ENCODE results near the gene CLP1.
A peak's percentile ranks its signal among the peaks of the same experiment; 100 is the strongest.

The CLP1 gene

DNA sequence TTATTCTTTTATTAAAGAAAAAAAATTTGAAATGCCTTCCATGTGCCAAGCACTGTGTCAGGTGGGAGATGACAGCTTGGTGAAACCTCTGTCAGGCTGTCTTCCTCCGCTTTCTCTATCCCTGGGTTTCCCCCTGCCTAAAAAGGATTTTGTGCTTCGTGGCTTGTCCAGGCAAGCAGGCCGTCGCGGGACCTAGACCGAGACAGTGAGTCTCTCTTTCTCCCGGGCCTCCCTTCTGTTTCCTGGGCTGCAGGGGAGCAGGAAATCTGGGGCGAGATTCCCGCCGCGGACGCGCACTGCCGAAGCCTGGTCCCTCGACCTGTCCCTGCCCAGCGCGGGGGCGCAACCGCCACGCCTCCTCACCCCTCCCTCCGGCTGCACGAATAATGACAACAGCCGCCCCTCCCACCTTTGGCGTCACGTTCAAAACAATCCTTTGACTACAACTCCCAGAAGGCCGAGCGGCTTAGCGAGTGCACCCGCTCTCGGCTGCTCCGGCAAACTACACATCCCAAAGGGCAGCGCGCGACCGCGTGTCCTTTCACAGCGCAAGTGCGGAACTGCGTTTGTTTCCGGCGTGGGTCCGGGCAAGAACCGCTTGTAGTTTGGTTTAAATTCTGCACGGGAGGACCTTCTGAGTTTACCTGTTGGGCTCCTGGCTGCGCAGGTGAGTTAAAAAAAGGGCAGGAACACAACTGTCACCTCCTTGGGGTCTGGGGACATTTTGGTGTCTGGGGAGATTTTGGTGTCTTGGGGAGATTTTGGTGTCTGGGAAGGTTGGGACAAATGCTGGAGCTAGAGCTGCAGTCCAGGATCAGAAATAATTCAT, at the start of gene CLP1:
TSS of gene CLP1 (plus strand) at position 569 of the 829 bp plus-strand sequence. CDS start 1,715 bp downstream, outside the sequence.
- DNase-seq, result peak; percentile 100

- DNase-seq, result no peak
These were observed 47.4 kb upstream of the CLP1 start for GRCh38 chr11:57610170-57610569.

GRCh38 chr11:57614234-57614772, 43.3 kb upstream of the CLP1 start:
- no peak for DNase-seq

- no peak for DNase-seq
These were observed 42.3 kb upstream of the CLP1 start for GRCh38 chr11:57615308-57615707.

DNA sequence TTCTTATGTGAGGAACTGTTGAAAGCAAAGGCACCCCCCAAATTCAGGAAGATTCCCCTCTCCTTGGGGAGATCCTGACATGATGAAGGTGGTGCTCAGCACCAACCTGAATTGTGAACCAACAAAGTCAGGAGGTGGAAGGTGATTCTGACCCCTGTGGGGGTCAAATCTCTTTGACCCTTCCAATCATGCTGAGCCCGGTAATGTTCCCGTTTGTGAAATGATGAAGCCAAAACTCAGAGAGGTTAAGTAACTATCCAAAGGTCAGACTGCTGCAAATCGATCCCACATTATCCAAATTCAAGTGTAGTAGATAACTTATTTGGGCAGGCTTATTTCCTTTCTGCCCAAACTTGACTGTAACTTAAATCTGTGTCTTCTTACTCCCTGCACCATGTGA, 41.0 kb upstream of the CLP1 start:
- no peak for DNase-seq

DNA sequence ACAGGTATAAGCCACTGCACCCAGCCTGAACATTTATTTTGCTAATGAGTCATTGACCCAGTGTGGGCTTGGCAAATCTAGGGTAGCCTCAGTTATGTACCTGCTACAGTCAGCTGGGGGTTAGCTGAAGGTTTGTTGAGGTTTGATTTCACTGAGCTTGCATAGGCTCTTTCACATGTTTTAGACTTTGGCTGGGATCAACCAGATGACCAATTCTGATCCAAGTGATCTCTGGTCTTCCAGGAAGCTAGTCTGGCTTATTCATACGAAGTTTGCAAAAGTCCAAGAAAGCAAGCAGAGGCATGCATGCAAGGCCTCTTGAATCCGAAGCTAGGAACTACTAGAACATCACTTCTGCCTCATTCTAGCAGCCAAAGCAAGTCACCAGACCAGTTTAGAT, 39.1 kb upstream of the CLP1 start:
- no peak for DNase-seq

- DNase-seq, result no peak
These were observed 38.2 kb upstream of the CLP1 start for GRCh38 chr11:57619331-57619730.

- no peak for DNase-seq
These were observed 37.1 kb upstream of the CLP1 start for GRCh38 chr11:57620467-57620866.

DNA sequence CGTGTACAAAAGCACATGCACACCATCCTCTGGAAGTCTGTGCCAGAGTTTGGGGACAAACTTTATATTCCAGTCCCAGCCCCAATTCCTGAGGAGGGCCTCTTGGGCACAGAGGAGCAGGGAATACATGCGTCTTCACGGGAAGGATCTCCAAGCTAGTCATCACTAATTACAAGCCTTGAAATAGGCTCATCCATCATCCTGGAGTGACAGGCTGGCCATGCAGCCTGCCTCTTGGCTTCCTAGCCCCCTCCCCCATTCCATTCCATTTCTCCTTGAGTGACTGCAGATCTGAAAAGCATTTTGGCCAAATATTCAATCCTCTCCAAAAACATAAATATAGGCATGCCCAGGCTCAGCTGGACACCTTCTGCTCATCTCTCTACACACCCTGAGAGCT, 35.3 kb upstream of the CLP1 start:
- no peak for DNase-seq

GRCh38 chr11:57624864-57625263, 32.7 kb upstream of the CLP1 start:
- no peak for DNase-seq

DNA sequence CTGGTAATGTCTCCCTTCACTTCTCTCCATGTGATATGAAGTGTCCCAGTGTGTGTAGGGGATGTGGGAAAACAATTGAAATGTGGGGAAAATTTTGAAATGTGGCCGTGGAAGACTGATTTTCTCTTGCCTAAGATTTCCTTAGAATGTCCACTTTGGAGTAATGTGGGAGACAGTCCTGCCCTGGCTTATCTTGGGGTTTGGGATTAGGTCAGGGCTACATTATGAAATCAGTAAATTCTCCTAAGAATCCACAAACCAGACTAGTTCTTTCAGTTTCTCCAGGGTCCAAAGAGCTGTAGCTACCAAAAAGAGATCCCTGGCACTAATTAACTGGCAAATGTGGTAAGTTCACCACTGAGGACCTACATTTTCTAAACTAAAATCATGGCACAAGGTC, 30.7 kb upstream of the CLP1 start:
- DNase-seq, result no peak

GRCh38 chr11:57630171-57630570, 27.4 kb upstream of the CLP1 start:
- no peak for DNase-seq

DNA sequence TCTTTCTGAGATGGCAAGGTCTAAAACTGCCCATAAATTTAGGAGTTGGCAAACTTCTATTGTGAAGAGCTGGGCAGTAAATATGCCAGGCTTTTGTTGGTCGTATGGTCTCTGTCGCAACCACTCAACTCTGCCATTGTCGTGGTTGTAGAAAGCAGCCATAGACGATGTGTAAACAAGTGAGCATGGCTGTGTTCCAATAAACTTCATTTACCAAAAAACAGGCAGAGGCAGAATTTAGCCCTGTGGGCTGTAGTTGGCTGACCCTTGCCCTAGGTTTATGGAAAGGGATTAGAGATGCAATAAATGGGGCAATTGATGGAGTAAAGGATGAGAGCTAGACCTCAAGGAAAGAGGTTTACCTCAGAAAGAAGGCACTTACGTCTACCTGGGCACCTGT, 25.4 kb upstream of the CLP1 start:
- no peak for DNase-seq

DNA sequence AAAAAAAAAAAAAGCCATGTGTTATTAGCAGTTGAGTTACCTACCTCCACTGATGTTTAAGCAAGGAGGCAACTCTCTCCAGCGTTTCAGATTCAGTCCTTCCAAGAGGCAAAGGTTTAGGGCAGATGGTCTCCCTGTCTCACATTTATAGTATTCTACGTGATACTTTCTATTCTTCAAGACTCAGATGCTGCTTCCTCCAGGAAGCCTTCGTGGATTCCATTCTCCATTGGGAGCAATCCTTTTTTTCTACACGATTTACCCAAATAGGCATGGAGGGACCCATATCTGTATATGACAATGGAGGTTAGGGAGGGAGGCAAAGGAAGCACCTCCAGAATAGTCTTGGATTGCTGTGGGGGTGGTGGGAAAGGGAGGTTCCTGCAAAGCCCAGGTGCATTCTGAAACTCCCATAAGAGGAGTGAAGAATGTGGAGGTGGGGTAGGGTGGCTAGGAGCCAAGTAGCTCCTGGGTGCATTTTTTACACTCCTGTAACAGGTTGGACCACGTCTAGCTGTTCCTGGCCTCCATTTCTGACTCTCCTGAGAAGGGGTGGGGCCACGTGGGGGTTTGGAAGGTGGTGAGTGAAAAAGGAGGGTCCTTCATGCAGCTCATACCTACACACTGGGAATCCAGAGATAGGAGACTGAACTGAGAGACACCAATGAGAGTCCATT, 24.0 kb upstream of the CLP1 start:
- no peak for DNase-seq

- DNase-seq, result no peak
These were observed 23.3 kb upstream of the CLP1 start for GRCh38 chr11:57634311-57634710.

GRCh38 chr11:57635246-57635645, 22.3 kb upstream of the CLP1 start:
- DNase-seq, result no peak

DNA sequence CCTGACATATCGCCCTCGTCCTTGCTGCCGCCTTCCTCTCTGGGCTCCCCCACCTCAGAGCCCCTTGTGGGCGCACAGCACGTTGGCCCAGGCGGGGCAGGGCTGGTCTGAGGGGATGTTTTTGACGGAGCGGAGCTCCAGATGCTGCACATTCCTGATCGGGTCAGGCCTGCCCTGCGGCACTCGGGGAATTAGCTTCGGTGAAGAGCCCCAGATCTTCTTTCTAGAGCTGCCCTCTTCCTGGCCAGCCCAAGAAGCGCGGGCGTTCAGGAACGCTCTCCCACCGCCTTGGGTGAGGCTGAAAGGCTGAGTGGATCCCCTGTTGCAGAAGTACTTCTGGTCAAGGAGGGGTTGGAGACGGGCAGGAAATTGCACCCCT, 19.9 kb upstream of the CLP1 start:
- DNase-seq, result no peak

GRCh38 chr11:57638005-57638781, 19.4 kb upstream of the CLP1 start:
- no peak for DNase-seq

GRCh38 chr11:57638811-57639320, 18.7 kb upstream of the CLP1 start:
- peak; percentile 13 for DNase-seq

GRCh38 chr11:57639321-57640067, 18.1 kb upstream of the CLP1 start:
- DNase-seq, result peak; percentile 30

GRCh38 chr11:57640068-57640800, 17.3 kb upstream of the CLP1 start:
- DNase-seq, result no peak
